ENCODE measurements around the gene MYRIP.
"Not testable (repeated sequence)": the region's sequence is repeated elsewhere in the genome, so short reads cannot be mapped to it uniquely, and the experiment has no call there.

MYRIP gene

GRCh38 chr3:39803956-39804355 is 5.5 kb upstream of the MYRIP start:
- DNase-seq (ENCODE audit: low read depth, low spot score), result no peak
- no peak overlapping the region for H3K4me3 ChIP-seq (ENCODE audit: low read length)

GRCh38 chr3:39804951-39805350 is 4.5 kb upstream of the MYRIP start:
- no peak overlapping the region for H3K4me3 ChIP-seq (ENCODE audit: low read length)
- no peak for DNase-seq (ENCODE audit: low read depth, low spot score)

- DNase-seq (ENCODE audit: low read depth, low spot score), result no peak
- H3K4me3 ChIP-seq (ENCODE audit: low read length), result no peak overlapping the region
Measured at GRCh38 chr3:39805650-39806049, 3.8 kb upstream of the MYRIP start.

GRCh38 chr3:39806820-39807219 is 2.6 kb upstream of the MYRIP start:
- no peak for DNase-seq (ENCODE audit: low read depth, low spot score)
- no peak overlapping the region for H3K4me3 ChIP-seq (ENCODE audit: low read length)

GRCh38 chr3:39808467-39809180 is 785 bp upstream of the MYRIP start:
- no peak for DNase-seq (ENCODE audit: low read depth, low spot score)
- H3K4me3 ChIP-seq (ENCODE audit: low read length), result peak overlapping the region; percentile 30

GRCh38 chr3:39809995-39810595 is 686 bp downstream of the MYRIP start:
- DNase-seq (ENCODE audit: low read depth, low spot score), result no peak
- peak overlapping the region; percentile 25 for H3K4me3 ChIP-seq (ENCODE audit: low read length)

GRCh38 chr3:39810647-39811161 is 1.3 kb downstream of the MYRIP start:
- H3K4me3 ChIP-seq (ENCODE audit: low read length), result no peak overlapping the region
- DNase-seq (ENCODE audit: low read depth, low spot score), result no peak

- H3K4me3 ChIP-seq (ENCODE audit: low read length), result no peak overlapping the region
- no peak for DNase-seq (ENCODE audit: low read depth, low spot score)
Measured at GRCh38 chr3:39811561-39811960, 2.2 kb downstream of the MYRIP start.

GRCh38 chr3:39812537-39812936 is 3.1 kb downstream of the MYRIP start:
- DNase-seq (ENCODE audit: low read depth, low spot score), result no peak
- no peak overlapping the region for H3K4me3 ChIP-seq (ENCODE audit: low read length)

GRCh38 chr3:39814007-39814406 is 4.6 kb downstream of the MYRIP start:
- H3K4me3 ChIP-seq (ENCODE audit: low read length), result no peak overlapping the region
- DNase-seq (ENCODE audit: low read depth, low spot score), result no peak

GRCh38 chr3:39819899-39820298 is 10.5 kb downstream of the MYRIP start:
- H3K4me3 ChIP-seq (ENCODE audit: low read length), result no peak overlapping the region
- DNase-seq (ENCODE audit: low read depth, low spot score), result no peak

GRCh38 chr3:39833764-39834163 is 24.4 kb downstream of the MYRIP start:
- H3K4me3 ChIP-seq (ENCODE audit: low read length); DNase-seq (ENCODE audit: low read depth, low spot score): not testable (repeated sequence)

- no peak for DNase-seq (ENCODE audit: low read depth, low spot score)
- no peak overlapping the region for H3K4me3 ChIP-seq (ENCODE audit: low read length)
Measured at GRCh38 chr3:39839484-39839883, 30.1 kb downstream of the MYRIP start.

GRCh38 chr3:39843440-39843839 is 34.0 kb downstream of the MYRIP start:
- no peak overlapping the region for H3K4me3 ChIP-seq (ENCODE audit: low read length)
- no peak for DNase-seq (ENCODE audit: low read depth, low spot score)

- H3K4me3 ChIP-seq (ENCODE audit: low read length), result no peak overlapping the region
Measured at GRCh38 chr3:39848365-39848764, 39.0 kb downstream of the MYRIP start.

GRCh38 chr3:39849992-39850715 is 40.7 kb downstream of the MYRIP start:
- no peak overlapping the region for H3K4me3 ChIP-seq (ENCODE audit: low read length)
- peak; percentile 6 for DNase-seq (ENCODE audit: low read depth, low spot score)

More at GRCh38 chr3:39848365-39848764, 39.0 kb downstream of the MYRIP start:
- no peak for DNase-seq (ENCODE audit: low read depth, low spot score)

GRCh38 chr3:39850716-39851032 is 41.3 kb downstream of the MYRIP start:
- DNase-seq (ENCODE audit: low read depth, low spot score), result no peak
- H3K4me3 ChIP-seq (ENCODE audit: low read length), result no peak overlapping the region

- DNase-seq (ENCODE audit: low read depth, low spot score), result no peak
Measured at GRCh38 chr3:39855517-39855916, 46.1 kb downstream of the MYRIP start.

GRCh38 chr3:39869890-39870289 is 60.5 kb downstream of the MYRIP start:
- no peak overlapping the region for H3K4me3 ChIP-seq (ENCODE audit: low read length)

More at GRCh38 chr3:39855517-39855916, 46.1 kb downstream of the MYRIP start:
- H3K4me3 ChIP-seq (ENCODE audit: low read length), result no peak overlapping the region

GRCh38 chr3:39870706-39871105 is 61.3 kb downstream of the MYRIP start:
- H3K4me3 ChIP-seq (ENCODE audit: low read length), result no peak overlapping the region
- no peak for DNase-seq (ENCODE audit: low read depth, low spot score)

More at GRCh38 chr3:39869890-39870289, 60.5 kb downstream of the MYRIP start:
- no peak for DNase-seq (ENCODE audit: low read depth, low spot score)
